GM12874 (cell line): Measurements from ENCODE around the gene RND1.

Experiments used
- TF ChIP-seq, protein P1 (sequence below): IDR thresholded peaks from 2 replicates; pipeline ENCODE4 v1.5.1; 2011; ENCODE audit warnings: low read depth, mild to moderate bottlenecking, control low read depth, low read length, moderate library complexity; ENCODE audit not compliant: insufficient read depth

The RND1 gene

DNA sequence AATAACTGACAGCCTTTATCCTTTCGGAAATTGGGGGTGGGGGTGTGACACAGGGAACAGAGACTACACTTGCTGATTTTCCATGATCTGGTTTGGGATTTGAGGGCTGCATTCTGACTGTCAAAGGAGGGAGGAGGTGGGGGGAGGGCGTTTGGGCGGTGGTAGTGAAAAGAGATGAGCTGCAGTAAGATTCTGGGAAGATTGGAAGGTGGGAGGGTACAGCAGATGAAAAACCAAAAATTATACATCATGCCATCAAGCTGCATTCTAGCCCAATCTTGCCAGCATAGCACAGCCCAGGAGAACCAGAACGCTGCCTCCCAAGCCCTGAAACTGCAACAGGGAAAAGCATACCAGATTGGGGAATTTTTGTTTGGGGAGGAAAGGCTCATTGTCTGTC is 2.4 kb downstream of the RND1 start:
- TF ChIP-seq, protein P1, sequence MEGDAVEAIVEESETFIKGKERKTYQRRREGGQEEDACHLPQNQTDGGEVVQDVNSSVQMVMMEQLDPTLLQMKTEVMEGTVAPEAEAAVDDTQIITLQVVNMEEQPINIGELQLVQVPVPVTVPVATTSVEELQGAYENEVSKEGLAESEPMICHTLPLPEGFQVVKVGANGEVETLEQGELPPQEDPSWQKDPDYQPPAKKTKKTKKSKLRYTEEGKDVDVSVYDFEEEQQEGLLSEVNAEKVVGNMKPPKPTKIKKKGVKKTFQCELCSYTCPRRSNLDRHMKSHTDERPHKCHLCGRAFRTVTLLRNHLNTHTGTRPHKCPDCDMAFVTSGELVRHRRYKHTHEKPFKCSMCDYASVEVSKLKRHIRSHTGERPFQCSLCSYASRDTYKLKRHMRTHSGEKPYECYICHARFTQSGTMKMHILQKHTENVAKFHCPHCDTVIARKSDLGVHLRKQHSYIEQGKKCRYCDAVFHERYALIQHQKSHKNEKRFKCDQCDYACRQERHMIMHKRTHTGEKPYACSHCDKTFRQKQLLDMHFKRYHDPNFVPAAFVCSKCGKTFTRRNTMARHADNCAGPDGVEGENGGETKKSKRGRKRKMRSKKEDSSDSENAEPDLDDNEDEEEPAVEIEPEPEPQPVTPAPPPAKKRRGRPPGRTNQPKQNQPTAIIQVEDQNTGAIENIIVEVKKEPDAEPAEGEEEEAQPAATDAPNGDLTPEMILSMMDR: no peak

- TF ChIP-seq, protein P1: no peak
Observed at GRCh38 chr12:48862760-48863159, 2.9 kb downstream of the RND1 start.

DNA sequence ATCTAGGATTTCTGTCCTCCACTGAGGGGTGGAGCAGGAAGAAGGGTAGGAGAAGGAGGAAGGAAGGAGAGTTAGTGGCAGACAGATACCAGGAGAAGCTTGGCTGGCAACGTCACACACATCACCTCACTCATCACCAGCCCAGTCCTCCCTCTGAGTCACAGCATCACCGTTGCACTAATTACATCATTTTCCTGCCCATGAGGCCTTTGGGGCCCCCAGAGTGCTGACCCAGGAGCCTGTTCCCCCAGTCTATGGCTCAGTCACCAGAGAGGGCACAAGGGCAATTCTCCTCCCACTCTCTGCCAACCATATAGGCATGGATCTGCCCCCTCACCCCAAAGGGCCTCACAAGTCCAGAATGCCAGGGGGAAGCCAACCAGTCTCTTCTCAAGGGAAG is 4.6 kb downstream of the RND1 start:
- TF ChIP-seq, protein P1: no peak

DNA sequence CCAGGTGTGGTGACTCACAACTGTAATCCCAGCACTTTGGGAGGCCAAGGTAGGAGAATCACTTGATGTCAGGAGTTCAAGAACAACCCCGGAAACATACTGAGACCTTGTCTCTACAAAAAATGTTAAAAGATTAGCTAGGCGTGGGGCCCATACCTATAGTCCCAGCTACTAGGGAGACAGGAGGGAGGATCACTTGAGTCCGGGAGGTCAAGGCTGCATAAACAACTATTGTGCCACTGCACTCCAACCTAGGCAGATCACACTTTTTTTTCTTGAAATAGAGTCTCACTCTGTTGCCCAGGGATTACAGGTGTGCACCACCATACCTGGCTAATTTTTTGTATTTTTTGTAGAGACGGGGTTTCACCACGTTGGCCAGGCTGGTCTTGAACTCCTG is 6.1 kb downstream of the RND1 start:
- TF ChIP-seq, protein P1: no peak

DNA sequence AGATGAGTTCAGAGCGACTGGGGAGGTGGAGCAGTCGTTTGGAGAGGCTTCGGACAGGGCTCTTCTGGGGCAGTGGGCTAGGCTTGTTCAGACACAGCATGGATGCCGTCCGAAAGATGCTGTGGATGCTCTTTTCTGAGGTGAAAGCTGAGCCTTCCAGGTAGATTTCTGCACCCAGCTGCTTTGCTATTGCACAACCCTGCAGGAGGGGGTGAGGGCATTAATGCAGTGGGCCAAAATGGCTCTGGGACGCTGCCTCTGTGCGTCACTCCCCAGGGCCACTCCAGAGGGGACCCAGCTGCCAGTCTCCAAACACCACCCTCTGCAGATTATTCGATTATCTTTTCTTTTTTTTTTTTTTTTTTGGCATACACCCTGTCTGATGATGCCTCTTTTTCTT is 7.6 kb downstream of the RND1 start:
- TF ChIP-seq, protein P1: no peak

- TF ChIP-seq, protein P1: no peak
Observed at GRCh38 chr12:48857278-48857994, 8.2 kb downstream of the RND1 start.

- TF ChIP-seq, protein P1: no peak
Observed at GRCh38 chr12:48856379-48856778, 9.3 kb downstream of the RND1 start.
